RPMI7951 (cell line): Measurements from ENCODE around the gene TSPAN9. TPM values are rescaled to one million over a fixed set of nuclear protein-coding genes. Genes with fewer than 3 reads are reported as not detected.

Experiments used
- DNase-seq: peaks from one replicate; pipeline ENCODE4 v3.0.0-alpha.2; 2012; ENCODE audit warnings: low read depth
- total RNA-seq: library from RNA; depleted of rRNA; stranded (reverse); fragments of >200 nt; shearing (Covaris generic); gene quantifications from 2 replicates; pipeline ENCODE4 v1.2.3, GENCODE V29; 2014; rRNA removed

The TSPAN9 gene, protein sequence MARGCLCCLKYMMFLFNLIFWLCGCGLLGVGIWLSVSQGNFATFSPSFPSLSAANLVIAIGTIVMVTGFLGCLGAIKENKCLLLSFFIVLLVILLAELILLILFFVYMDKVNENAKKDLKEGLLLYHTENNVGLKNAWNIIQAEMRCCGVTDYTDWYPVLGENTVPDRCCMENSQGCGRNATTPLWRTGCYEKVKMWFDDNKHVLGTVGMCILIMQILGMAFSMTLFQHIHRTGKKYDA
- 37.6 and 42.0 TPM in 2 replicates for total RNA-seq

DNA sequence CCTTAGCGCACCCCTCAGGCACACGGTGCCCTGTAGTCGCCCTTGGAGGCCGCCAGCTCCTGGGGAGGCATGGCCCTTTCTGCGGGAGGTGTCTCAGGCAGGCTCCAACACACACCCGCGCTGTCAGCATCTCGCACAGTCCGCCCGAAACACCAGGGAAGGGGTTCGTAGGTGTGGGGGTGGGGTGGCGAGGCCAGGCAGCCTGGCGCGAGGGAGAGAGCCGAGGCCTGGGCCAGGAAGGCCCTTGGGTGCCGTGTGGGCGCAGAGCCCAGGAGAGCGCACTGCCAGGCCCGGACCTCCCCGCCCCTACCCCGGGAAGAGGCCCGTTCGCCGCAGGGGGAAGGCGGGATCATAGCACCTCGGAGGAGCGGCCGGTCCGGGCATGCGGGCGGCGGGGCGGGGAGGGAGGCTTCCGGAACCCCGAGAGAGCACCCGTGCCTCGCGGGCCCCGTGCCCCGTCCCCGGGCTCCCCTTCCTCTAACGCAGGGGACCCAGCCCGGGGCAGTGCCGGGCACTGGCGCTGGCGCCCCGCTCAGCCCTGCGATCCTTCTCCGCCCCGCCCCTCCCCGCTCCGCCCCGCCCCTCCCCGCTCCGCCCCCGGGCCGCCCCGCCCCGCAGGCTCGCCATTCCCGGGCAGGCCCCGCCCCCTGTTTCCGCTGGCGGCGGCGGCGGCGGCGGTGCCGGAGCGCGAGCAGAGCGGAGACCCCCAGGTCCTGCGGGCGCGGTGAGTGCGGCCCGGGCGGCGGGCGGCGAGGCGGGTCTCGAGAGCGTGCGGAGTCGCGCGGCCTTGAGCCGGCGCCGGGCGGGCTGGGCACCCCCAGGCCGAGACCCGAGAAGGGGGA, at the start of gene TSPAN9:
TSPAN9 (plus strand) TSS at position 650 of the 842 bp plus-strand sequence. CDS start 123,815 bp downstream, outside the sequence.
- DNase-seq: peak; percentile 85

DNA sequence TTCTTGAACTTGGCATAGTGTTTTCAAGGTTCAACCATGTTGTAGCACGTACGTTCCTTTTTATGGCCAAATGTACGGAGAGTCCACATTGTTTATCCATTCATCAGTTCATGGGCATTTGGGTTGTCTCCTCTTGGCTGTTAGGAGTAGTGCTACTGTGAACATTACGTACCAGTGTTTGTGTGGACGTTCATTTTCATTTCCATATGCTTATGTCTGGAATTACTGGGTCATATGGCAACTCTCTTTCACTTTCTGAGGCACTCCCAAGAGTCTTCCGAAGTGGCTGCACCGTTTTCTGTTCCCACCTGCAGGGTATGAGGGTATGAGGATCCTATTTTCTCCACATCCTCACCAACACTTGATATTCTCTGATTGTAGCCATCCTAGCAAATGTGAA, 49.1 kb upstream of the TSPAN9 start:
- no peak for DNase-seq

DNA sequence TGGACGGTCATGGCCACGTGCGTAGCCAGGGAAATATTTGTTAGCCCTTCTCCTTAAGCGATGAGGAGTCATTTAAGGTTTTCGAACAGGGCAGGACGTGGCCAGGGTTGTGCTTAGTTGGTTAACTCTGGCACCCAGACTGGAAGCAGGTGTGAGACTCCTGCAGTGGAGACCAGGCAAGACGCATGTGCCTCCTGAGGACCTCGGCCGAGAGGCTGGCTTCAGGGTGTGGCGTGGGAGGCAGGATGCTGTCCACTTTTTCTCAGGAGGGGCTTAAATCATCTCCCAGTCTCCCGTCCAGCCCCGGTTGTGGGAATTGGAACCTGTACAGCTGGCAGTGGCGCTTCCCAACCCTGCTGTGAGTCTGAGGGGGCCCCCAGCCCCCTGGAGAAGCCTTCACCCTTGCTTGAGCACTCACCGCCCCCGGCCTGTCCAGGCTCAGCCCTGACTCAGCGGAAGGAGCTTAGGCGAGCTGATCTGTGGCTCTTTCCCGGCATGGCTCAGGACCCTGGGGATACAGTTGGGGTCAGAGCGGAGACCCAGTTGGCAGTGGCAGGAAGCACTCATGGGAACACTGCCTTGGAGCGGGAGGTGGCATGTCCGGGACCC, 46.3 kb upstream of the TSPAN9 start:
- DNase-seq: no peak

DNA sequence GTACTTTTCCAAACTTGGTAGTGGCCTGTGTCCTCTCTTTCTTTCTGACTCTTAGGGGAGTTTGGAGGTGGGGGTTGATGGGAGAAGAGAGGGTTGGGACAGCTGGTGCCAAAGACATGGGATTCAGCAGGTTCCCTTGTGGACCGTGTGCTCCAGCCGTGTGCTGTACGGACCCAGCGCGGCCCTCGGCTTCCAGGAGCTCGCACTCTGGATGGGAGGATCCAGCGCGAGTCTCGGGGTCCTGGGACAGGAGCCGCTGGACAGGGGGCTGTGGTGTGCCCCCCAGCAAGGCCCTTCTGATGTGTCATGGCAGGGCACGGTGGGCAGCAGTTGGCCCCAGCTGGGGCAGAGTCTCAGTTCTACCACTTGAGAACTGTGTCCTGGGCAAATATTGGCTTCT, 45.0 kb upstream of the TSPAN9 start:
- DNase-seq: no peak

DNA sequence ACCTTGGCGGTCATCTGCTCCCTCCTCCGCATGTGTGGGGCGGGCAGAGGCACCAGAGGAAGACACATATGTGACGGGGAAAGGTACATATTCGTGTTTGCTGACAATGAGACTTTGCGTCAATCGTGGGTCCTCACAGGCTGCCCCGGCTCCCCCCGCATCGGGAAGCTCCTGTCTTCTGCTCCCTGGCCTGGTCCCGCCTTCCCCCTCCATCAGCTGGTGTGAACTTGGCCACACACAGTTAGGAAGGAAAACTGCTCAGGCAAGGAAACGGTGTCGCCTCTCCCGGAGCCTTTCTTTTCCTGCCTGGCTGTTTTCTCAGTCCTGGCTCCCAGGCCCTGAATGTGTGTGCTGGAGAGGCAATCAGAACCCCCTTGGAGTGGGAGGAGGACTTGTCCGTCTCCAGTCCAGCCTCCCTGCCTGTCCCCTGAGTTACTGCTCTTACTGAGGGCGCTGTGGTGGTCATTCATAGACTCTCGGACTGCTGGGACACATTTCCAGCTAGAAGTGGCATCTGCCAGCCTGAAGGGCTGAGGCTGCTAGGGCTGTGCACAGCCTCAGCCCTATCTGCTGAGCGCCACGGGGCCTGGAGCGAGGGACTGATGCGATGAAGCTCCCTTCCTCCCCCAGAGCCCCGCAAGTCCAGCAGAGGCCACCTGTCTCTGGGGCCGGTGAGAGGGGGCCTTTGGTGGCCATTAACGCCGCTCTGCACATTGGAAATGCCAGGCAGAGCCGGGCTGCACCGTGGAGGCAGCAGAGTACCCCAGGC, 44.2 kb upstream of the TSPAN9 start:
- no peak for DNase-seq

DNA sequence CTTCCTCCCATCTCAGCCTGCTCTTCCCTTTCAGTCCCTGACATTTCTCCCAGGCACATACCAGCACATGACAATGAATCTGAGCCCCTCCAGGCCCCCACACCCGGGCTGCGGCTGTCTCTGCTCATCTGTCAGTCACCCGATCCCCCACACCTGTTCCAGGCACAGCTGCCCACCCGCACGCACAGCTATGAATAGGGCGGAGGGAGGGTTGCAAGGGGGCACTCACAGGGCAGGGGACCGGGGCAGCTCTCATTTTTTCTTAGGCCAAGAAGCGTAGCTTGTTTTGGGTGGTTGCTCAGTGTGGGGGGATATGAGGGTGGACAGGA, 43.7 kb upstream of the TSPAN9 start:
- no peak for DNase-seq

DNA sequence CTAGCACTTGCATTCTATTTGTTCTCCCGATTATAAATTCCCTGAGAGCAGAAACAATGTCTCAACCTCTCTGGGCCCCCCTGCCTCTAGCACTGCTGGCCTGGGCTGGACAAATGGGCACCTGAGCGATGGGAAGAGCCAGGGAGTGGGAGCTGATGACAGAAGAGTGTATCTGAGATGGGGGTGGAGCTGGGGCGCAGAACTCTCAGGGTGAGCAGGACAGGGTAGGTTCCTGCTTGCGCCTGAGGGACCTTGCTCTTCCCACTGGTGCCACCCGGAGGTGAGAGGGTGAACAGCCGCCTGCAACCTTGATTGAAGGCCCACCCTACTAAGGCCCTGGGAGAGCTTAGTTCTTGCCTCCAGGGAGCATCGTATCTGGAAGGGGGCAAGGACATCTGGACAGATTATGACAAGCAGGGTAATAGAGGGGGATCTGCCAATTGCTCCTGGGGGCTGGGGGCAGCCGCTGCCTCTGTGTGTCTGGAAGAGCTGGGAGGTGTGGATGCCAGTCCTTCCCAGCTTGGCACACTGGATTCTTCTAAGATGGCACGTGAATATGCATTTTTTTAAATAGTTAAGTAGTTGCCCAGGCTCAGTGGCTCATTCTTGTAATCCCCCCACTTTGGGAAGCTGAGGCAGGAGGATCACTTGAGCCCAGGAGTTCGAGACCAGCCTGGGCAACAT, 43.0 kb upstream of the TSPAN9 start:
- peak; percentile 39 for DNase-seq

DNA sequence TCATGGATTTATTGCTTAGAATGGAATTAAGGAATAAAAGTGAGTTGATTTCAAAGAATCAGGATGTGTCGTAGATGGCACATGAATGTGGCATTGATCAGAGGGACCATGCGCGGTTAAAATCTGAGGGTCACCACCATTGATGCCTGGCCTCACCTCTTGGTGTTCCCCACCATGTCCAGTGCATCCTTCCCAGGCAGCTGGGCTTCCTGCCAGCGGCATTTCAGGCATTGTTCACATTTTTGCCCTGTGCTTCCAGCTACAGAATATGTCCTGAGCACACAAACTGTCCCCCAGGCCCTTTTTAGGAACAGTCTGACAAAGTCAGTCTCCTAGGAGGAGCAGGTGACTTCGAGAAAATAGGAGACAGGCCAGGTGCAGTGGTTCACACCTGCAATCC, 42.0 kb upstream of the TSPAN9 start:
- DNase-seq: no peak

DNA sequence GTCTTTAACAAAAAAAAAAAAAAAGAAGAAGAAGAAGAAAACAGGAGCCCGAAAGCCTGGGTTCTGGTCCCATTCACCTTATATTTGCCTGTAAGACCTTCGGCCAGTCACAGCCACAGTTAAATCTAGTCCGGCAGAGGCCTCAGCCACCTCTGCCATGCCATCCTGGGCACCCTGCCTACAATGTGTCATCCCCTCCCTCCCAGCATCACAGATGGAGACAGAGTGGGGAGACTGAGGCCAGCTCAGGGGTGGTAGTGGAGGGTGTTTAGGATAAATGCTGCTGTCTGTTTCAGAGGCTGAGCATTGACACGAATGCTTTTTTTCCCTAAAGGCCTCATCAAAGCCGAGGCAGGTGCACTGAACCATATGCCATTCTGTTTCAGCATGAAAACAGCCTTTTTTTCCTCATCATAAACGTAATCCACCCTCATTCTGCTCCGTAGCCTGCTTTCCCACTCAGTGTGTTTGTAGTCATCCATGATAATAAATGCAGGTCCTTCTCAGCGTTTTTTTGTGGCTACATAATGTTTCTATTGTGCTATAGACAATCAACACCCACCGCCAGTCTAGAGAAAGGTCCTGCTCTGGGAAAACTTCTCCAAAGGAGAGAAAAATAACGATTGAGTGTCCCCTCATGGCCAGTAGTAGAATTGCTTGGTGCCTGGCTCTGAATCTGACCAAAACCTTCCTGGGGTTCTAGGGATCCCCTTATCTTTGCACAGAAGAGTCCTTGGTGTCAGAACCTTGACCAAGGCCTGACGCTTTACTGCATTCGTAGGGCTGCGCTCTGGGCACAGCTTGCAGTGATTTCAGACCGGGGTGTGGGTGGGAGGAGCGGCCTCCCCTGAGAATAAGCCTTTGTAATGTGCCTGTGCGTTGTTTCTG, 41.1 kb upstream of the TSPAN9 start:
- no peak for DNase-seq

DNA sequence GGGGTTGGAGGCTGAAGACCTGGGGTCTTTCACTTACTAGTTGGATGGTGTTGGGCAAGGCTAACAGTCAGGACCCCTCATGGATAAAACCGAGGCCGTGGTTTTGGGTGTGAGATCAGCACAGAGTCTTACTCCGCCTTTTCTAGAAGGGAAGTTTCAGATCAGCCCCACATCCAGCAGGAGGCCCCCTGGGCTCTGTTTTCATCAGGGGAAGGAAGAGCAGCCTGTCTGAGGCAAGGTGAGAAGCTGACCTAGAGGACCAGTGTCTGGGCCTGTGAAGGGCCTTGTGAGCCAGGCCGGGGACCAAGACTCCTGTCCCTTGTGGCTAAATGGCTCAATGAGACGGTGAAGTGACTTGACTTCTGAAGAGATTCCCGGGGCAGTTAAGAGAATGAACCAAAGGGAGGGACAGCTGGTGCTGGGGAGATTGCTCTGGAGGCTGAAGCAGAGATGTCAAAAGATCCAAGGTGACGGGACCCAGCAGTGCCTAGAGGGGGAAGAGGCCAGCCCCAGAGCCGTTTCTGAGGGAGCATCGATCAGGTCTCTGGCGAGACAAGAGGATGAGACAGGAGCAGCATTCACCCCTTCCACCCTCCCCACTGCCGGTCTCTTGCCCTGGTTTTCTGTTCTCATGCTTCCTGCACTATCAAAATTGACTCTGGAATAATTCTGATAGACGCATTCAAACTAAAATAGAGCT, 40.1 kb upstream of the TSPAN9 start:
- no peak for DNase-seq

DNA sequence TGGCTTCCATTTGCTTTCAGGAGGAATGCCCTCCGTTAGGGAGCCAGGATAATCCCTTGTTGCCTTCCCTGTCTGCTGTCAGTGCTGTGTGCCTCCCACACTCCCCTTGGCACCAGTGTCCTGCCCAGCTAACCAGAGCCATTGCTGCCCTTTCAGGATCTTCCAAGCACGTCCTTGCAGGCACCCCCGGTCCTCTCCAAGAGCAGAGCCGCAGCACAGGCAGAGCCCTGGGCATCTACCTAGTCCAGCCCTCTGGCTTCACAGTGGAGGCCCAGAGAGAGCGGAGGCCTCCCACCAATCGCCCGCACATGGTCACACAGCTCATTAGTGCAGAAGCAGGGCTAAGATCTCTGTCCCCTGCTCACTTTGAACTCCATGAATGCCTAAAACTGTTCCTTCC, 39.0 kb upstream of the TSPAN9 start:
- DNase-seq: no peak

DNA sequence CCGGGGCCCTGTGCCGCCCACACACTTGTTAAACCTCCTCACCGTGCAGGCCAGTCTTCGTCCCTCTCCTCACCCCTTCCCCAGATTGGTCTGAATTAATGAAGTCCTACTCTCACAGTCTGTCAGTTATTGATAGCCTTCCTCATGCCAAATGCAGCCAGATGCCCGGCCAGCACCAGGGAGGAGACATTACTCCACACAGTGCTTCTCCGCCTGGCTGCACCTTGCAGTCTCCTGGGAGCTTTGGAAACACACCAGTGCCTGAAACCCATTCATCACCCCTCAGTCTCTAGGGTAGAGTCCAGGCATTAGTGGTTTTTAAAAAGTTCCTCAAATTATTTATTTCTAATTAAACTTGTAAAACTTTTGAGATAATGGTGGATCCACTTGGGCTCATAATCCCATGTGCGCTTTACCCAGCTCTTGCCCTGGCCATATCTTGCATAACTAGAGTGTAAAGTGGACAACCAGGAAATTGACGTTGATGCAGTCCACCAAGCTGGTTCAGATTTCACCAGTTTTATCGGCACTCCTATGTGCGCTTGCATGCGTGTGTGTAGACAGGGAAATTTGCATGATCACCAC, 38.2 kb upstream of the TSPAN9 start:
- no peak for DNase-seq

DNA sequence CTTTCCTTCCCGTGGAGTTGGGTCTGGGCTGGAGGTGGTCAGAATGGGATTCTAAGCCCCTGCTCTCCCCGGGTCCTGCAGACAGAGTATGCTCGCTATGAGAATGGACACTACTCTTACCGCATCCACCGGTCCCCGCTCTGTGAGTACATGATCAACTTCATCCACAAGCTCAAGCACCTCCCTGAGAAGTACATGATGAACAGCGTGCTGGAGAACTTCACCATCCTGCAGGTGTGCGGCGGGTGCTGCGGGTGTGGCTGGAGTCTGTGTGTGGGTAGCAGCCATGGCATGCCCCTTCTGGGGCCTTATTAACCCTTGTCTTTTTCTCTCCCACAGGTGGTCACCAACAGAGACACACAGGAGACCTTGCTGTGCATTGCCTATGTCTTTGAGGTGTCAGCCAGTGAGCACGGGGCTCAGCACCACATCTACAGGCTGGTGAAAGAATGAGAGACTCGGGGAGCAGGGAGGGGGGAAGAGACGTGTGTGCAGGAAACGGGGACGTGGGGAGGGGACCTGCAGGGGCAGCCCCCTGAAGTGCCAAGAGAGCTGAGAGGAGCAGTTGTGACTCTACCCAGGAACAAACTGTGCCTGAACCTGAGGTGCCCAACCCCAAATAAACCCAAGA, 37.0 kb upstream of the TSPAN9 start:
- DNase-seq: no peak

DNA sequence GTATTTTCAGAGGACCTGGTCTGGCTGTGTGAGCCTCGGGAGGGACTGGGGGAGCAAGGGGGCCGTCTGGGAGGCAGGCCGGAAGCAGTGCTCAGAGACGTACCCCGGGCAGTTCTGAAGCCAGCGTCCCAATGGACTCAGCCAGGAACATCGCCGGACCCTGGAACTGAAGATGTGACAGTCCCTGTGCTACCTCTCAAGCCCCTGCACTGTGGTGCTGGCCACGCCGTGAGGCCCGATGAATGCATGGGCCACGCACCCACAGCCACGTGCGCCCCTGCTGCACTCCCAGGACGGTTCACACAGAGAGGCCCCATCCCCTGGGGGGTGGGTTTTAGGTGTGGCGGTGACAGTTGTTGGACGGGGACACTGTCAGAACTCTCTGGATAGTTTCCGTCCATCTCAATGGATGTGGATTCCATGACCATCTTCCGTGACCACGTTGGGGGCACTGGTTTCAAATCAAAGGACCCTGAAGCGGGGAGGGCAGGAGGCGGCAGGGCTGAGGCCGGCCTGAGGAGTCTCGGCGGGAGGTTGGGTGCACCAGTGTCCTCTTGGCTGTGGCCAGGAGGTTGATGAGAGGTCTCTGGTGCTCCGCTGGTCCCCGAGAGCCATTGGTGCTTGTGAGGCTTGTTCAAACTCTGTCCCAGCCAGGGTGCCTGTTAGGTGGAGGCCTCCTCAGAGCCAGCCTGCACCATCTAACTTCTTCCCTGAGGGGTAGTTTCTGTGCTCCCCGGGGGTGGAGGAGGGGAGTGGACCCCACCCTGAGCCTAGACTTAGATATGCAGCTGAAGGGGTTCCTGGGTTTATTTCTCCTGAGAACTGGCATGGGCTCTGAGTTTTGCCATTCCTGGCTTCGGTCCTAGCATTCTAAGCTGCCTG, 36.3 kb upstream of the TSPAN9 start:
- no peak for DNase-seq

DNA sequence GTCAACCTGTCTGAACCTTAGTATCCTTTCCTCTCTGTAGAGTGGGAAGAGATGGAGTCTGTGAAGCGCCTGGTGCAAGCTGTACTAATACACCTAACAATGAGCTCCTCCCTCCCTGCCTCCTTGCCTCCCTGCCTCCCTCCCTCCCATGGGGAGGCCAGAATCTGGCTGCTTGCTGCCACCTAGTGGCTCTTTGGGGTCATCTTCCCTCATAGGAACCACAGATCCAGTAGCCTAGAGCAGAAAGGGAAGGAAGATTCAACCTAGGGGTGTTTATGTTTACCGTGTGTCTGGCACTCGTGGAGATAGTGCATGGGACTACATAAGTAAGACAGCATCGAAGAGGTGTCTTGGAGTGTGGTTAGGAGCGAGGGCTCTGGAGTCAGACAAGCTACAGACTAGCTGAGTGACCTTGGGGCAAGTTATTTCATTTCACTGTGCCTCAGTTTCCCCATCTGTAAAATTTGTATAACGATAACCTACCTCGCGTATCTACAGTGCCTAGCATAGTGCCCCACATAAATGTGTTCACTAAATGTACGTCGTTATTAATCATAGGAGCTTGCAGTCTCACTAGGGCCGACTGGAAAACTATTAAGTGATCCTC, 35.5 kb upstream of the TSPAN9 start:
- peak; percentile 69 for DNase-seq

DNA sequence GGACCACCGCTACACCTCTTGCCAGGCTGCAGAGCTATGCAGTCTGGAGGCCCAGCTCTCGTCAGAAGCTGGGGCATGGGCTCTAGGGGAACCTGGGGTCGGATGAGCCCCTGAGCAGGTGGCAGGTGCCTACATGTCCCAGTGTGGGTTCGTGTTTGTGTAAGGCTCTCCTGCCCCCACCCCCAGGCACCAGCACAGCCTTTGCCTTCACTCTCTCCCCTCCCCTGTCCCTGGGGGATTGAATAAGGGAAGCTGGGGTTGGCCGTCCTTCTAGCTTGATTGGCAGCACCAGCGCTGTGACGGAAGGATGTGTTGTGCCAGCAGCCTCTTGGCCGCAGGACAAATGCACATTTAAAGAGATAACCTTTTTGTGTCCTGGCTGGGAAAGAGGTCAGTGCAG, 34.8 kb upstream of the TSPAN9 start:
- DNase-seq: no peak

DNA sequence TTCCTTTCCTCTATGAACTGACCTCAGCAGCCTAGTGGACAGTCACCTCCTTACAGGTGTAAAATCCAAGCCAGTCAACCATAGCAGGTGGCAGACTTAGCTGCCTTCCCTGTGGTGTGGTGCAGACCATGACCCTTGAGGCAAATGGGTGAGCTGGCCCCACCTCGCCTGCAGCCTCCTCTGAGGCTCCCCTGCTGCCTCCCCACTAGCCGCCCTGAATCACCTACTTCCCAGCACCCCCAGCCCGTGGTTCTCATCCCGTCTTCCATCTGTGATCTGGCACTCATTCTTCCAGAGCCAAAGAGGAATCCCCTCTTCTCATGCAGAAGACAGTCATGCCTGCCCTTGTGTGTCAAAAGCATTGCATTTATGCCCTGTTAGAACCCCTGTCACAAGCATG, 34.4 kb upstream of the TSPAN9 start:
- DNase-seq: no peak

DNA sequence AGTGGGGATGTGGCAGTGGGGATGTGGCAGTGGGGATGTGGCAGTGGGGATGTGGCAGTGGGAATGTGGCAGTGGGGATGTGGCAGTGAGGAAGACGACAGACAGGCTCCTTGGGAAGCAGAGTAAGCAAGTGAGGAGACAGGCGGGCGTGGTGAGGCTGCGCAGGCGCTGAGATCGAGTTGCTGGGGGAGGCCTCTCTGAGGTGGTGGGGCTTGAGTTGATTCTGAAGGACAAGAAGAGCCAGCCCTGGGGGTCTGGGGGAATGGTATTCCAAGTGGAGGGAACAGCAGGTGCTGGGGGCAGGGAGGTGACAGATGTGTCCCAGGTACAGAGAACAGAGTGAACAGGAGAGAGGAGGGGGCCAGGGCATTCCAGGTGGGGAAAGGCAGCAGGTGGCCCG, 33.8 kb upstream of the TSPAN9 start:
- DNase-seq: no peak
